HG02938 (cell line): Measurements from ENCODE around the gene ARFIP1.
"Not testable (repeated sequence)": the region's sequence is repeated elsewhere in the genome, so short reads cannot be mapped to it uniquely, and the experiment has no call there.

Source experiments
- ATAC-seq: cut with Tn5 transposase; IDR thresholded peaks from one replicate; pipeline ENCODE4 v1.9.1; 2021; ENCODE audit warnings: mild to moderate bottlenecking, moderate library complexity; ENCODE audit not compliant: unreplicated experiment

Gene ARFIP1

GRCh38 chr4:152887981-152888380, 108.2 kb downstream of the ARFIP1 start:
- no peak for ATAC-seq

DNA sequence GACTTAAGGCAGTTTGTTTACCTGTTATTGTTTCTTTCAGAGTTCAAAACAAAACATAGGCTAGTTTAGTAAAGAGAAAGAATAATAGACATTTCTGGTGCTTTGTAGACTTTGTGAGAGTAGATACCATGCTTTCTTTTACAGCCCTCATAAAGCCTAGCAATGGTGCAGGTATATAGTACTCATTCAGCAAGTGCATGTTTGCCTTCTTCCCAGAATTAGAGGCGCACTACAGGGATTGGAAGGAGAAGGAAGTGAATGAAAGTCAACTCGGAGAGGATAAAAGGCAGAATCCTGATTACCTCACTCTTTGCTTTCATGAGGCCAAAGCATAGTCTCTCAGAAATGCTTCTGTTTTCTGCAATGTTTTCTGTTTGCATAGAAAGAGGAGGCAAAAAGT, 113.2 kb downstream of the ARFIP1 start:
- no peak for ATAC-seq

- no peak for ATAC-seq
Measured at GRCh38 chr4:152894673-152895072, 114.9 kb downstream of the ARFIP1 start.

DNA sequence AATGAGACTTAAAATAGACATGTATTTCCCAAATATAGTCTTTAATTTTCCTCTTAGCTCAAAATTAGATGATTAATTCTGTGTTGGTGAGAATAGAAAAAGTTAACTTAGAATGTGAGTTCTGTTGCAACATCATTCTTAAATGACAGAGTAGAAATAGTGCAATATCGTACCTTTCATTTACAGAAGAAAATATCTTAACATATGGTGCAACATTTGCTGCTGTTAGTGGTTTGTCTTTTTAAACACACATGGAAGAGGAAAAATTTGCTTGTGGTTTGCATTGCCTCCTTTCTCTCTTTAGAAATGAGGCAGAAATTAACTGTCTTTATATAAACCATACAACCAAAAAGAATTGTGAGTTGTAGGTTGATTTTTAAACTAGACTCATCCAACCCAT, 117.1 kb downstream of the ARFIP1 start:
- no peak for ATAC-seq

DNA sequence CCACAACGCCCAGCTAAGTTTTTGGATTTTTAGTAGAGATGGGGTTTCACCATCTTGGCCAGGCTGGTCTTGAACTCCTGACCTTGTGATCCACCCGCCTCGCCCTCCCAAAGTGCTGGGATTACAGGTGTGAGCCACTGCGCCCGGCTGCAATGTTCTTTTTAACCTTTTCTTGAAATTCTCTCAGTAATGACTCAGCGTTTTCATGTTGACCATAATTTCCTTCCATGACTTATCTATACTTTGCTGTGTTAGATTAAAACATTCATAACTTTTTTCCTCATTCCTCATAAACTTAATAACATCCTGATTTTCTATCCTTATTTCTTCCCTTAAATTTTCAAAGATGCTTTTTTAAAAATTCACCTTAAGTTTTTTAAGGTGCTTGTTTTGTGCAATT, 118.4 kb downstream of the ARFIP1 start:
- ATAC-seq, result not testable (repeated sequence)

DNA sequence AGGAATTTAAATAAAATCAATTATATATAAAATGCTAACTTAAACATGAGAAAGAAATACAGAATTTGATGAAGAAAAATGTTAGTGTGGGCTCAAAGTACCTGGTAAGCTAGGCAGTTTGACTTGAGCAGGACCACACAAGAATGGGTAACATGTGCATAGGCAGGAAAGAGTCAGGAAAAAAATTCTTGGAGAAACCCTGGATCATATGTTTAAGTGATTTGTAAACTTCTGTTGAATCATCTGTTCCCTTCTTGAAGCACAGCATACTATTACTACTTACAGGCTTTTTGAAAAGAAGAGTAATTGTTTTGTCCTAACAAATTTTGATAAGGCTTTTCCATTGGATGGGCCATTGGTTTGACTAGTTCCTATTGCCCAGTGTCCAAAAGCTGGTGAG, 118.9 kb downstream of the ARFIP1 start:
- no peak for ATAC-seq

- ATAC-seq, result no peak
Measured at GRCh38 chr4:152900395-152900794, 120.6 kb downstream of the ARFIP1 start.

GRCh38 chr4:152901205-152901604, 121.5 kb downstream of the ARFIP1 start:
- ATAC-seq, result no peak

DNA sequence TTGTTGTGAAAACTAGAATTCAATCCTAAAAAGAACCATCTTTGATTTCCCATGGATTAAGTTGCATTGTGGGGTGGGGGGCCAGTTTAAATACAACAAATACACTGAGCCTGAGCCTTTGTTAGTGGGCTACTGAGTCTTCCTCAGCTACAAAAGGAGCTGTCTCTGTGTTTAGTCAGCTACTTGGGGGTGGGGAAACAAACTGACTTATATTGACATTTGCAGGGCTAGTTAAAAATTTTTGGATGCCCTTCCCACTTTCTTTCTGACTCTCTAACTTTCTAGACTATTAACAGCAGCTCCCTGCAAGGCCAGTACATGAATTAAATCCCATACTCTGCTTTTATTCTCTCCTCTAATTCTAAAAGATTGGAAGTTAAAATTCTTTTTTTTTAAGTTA, 123.9 kb downstream of the ARFIP1 start:
- ATAC-seq, result no peak

- ATAC-seq, result no peak
Measured at GRCh38 chr4:152909901-152910300, 130.1 kb downstream of the ARFIP1 start.

- no peak for ATAC-seq
Measured at GRCh38 chr4:152910521-152910920, 130.8 kb downstream of the ARFIP1 start.

- ATAC-seq, result no peak
Measured at GRCh38 chr4:152917543-152918395, 138.0 kb downstream of the ARFIP1 start.

GRCh38 chr4:152919826-152920225, 140.1 kb downstream of the ARFIP1 start:
- no peak for ATAC-seq

DNA sequence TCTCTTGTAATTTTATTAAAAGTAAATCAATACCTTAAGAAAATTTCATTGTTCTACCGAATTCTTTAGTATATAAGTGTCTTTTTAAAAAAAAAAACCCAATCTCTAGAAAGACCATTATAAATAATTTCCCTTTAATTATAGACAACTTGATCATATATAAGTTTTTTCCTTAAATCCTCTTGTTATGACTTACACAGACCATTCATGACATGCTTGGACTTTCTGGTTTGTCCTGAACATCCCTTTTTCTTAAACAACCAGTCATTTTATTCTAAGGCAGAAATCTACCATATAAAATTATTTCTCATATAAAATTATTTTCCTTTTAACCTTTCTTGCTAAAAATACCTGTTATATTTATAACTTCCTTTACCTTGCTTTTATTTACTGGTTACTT, 141.0 kb downstream of the ARFIP1 start:
- no peak for ATAC-seq

GRCh38 chr4:152921284-152921683, 141.5 kb downstream of the ARFIP1 start:
- no peak for ATAC-seq

DNA sequence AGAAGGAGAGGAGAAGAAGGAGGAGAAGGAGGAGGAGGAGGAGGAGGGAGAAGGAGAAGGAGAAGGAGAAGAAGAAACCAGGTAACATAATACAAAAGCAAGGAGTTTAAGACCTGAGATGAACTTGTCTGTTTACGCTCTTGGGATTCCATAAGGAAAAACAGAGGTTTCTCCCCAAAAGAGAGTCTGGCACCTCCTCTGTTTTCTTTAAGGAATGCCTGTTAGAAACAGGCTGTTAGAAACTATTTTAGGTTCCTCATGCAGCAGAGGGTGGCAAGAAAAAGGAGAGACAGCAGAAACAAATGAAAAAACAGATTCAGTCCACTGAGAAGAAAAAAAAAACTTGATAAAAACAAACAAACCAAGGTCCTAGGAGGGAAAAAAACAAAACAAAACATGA, 146.1 kb downstream of the ARFIP1 start:
- ATAC-seq, result no peak

GRCh38 chr4:152926959-152927358, 147.2 kb downstream of the ARFIP1 start:
- no peak for ATAC-seq

DNA sequence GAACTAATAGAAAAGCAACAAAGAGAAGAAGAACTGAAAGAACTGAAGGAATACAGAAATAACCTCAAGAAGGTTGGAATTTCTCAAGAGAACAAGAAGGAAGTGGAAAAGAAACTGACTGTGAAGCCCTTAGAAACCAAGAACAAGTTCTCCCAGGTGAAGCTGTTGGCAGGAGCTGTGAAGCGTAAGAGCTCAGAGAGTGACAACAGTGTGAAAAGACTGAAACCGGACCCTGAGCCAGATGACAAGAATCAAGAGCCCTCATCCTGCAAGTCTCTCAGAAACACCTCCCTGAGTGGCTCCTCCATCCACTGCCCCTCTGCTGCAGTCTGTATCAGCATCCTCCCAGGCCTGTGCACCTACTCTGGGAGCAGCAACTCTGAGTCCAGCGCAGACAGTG, 148.0 kb downstream of the ARFIP1 start:
- ATAC-seq, result no peak

DNA sequence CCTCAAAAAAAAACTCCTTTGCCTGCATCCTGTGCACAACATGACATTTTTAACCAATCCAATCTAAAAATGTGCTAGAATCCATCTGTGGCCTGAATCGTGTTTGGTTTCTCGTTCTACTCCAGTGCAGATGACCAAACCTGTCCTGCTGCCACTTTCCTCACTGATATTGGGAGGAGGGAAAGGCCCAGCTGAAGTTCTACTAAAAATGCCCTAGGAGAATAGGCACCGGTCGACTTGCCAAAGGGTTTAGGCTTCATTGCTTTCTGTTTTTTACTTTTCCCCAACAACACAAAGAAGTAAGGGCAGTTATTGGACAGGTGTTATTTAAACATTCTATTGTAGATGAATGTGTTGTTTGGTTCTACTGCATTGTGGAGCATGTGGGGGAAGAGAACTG, 148.5 kb downstream of the ARFIP1 start:
- no peak for ATAC-seq

GRCh38 chr4:152929888-152930287, 150.1 kb downstream of the ARFIP1 start:
- no peak for ATAC-seq

DNA sequence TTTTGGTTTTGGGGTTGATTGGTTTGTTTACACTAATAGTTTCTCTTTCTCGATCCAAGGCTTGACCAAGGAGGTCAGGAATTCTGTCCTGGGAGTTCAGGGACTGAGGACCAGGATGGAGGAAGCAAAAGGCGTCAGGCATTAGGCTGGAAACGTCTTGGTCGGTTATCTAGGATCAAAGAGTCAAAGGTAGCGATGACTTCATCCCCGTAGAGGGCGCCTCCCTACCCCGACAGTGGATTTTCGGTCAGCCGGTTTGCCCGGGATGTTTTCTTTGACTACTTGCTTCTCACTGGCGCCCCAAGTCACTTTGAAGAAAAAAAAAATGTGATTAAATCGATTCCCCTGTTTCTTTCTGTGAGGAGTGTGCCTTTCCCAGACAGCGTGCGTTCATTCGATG, 155.4 kb downstream of the ARFIP1 start:
- ATAC-seq, result no peak

GRCh38 chr4:152935631-152936445, 156.1 kb downstream of the ARFIP1 start, which contains the start of gene FHDC1:
TSS of gene FHDC1 (plus strand) at chr4:152936323. CDS start at chr4:152943058, 6,735 bp downstream.
- ATAC-seq, result no peak
